K562 treated with DMSO at 1 percent for 12 hours (cell line): ENCODE measurements around the gene C10orf120. TPM values are rescaled to one million over a fixed set of nuclear protein-coding genes. Genes with fewer than 3 reads are reported as not detected.

Source experiments
- total RNA-seq: library from RNA; unstranded; fragments of 300-600 nt; gene quantifications from 2 replicates; pipeline ENCODE4 v1.2.3, GENCODE V29; 2022; ENCODE audit not compliant: insufficient read depth

Gene C10orf120
- total RNA-seq: not detected in 2 replicates

GRCh38 chr10:122699796-122700455, at the start of gene C10orf120:
Gene C10orf120, minus strand, starts transcription at chr10:122699846. Its CDS starts 56 bp downstream, at chr10:122699790.

Other genes starting within 250 kb of the C10orf120 start
- gene ARMS2, start 245.2 kb downstream of the C10orf120 start, total RNA-seq: not detected in 2 replicates
- not detected in 2 replicates for gene HTRA1, start 238.3 kb downstream of the C10orf120 start, total RNA-seq
- not detected in 2 replicates for gene DMBT1, start 139.1 kb downstream of the C10orf120 start, total RNA-seq
- 1.0 TPM in 1 of 2 replicates, not detected in the other for gene CUZD1, start 146.0 kb upstream of the C10orf120 start, total RNA-seq
- 8.0 and 11.3 TPM in 2 replicates for gene FAM24B, start 179.7 kb upstream of the C10orf120 start, total RNA-seq
- not detected in 2 replicates for gene FAM24A, start 210.8 kb upstream of the C10orf120 start, total RNA-seq